H7 (cell line): ENCODE results near the gene IL21. TPM values are rescaled to one million over a fixed set of nuclear protein-coding genes. Genes with fewer than 3 reads are reported as not detected.
A peak's percentile ranks its signal among the peaks of the same experiment; 100 is the strongest.
"Not testable (repeated sequence)": the region's sequence is repeated elsewhere in the genome, so short reads cannot be mapped to it uniquely, and the experiment has no call there.

Source experiments
- DNase-seq: peaks from one replicate; pipeline ENCODE4 v3.0.0; 2012
- H3K27me3 ChIP-seq: 2 replicates; pipeline ENCODE4 v1.6.0; 2011; ENCODE audit warnings: mild to moderate bottlenecking, low read length; ENCODE audit not compliant: control insufficient read depth, insufficient read depth
- H3K36me3 ChIP-seq: replicated peaks from 2 replicates; pipeline ENCODE4 v1.5.1; 2011; ENCODE audit warnings: low read length; ENCODE audit not compliant: control insufficient read depth, insufficient read depth
- H3K4me3 ChIP-seq: 2 replicates; pipeline ENCODE4 v1.5.1; 2011; ENCODE audit warnings: low read depth, mild to moderate bottlenecking, control low read depth, low read length, moderate library complexity; ENCODE audit not compliant: insufficient read depth
- total RNA-seq: library from RNA; depleted of rRNA; stranded (reverse); fragments of >200 nt; shearing (Covaris generic); gene quantifications from 2 replicates; pipeline ENCODE4 v1.2.3, GENCODE V29; 2014; rRNA removed

Gene IL21
- total RNA-seq, result not detected in 2 replicates

GRCh38 chr4:122621016-122621507, at the start of gene IL21:
IL21 (minus strand) TSS chr4:122621066; CDS start chr4:122621011, 55 bp downstream.
- no peak for DNase-seq
- Histone ChIP-seq H3K36me3 (no peaks in the 10 kb centered on the region), H3K27me3 (no peaks in the 10 kb centered on the region), H3K4me3 (no peak within 1 kb of the TSS)

DNA sequence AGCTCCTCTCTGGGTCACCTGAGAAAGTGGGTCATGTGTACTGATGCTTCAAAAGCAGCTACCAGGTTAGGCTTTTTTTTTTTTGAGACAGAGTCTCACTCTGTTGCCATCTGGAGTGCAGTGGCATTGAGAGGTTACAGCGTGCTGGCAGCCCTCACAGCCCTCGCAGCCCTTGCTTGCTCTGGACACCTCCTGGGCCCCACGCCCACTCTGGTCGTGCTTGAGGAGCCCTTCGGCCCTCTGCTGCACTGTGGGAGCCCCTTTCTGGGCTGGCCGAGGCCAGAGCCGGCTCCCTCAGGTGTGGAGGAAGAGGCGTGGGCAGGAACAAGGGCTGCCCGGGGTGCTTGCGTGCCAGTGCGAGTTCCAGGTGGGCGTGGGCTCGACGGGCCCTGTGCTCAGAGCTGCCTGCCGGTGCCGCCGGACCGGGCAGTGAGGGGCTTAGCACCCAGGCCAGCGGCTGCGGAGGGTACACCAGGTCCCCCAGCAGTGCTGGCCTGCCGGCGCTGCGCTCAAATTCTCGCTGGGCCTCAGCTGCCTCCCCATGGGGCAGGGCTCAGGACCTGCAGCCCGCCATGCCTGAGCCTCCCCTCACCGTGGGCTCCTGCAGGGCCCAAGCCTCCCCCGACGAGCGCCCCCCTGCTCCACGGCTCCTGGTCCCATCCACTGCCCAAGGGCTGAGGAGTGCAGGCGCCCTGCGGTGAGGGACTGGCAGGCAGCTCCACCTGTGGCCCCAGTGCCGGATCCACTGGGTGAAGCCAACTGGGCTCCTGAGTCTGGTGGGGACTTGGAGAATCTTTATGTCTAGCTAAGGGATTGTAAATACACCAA, 49.3 kb upstream of the IL21 start:
- no peaks in the 10 kb centered on the region for H3K36me3 ChIP-seq
- DNase-seq, result no peak
- H3K4me3 ChIP-seq, result no peak overlapping the region
- no peaks in the 10 kb centered on the region for H3K27me3 ChIP-seq

DNA sequence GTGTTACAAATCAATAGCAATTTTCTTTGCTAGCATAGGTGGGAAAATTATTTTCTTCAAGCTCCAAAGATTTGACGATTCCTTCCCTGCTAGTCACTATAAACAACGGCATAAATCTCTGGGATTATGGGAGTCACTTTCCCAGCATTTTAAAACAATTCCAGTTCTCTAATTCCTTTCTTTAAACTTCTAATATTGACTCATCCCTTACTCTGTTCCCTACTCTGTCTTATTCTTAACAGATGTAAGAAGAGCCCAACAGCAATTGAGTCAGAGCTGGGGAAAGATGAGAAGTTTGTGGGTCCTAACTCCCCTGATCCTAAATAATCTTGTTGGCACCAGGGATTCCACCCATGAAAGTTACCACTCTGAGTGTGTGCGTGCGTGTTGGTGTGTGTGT, 47.4 kb upstream of the IL21 start:
- Histone ChIP-seq H3K36me3 (no peaks in the 10 kb centered on the region), H3K27me3 (no peaks in the 10 kb centered on the region), H3K4me3 (no peak overlapping the region)
- DNase-seq, result no peak

GRCh38 chr4:122666527-122667245, 45.8 kb upstream of the IL21 start:
- no peaks in the 10 kb centered on the region for H3K36me3 ChIP-seq
- no peak overlapping the region for H3K4me3 ChIP-seq
- no peaks in the 10 kb centered on the region for H3K27me3 ChIP-seq
- DNase-seq, result no peak

DNA sequence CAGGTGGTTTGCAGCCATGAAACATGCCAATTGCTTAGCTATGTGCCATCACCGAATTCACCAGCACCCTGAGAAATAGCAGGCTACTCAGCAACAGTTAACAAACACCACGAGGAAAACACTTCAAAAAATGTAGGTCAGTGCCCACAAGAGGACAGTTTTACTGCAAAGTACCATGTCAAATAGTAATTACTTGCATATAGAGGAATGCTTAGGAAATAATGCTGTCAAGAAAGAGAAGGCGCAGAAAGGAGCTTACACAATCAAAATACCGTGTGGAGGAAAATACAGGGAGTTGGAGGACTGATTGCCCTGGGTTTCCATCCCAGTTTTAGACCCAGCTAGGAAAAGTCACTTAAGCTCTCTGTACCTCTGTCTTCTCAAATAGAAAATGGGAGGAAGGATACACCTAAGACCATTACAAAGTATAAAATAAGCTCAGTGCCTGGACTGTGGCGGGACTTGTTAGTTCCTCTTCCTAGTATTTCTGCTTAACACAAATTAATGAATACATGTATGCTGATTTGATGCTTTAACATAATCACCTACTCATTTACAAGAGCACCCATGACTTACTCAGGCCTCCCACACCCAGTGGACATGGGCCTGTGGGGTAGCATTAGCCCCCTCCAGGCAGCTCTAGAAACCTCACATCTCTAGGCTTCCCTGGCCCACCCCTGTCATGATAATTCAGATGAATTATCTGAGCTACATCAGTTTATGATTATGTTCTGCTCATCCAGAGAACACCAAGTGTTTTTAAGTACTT, 44.5 kb upstream of the IL21 start:
- no peak for DNase-seq
- no peaks in the 10 kb centered on the region for H3K27me3 ChIP-seq
- H3K36me3 ChIP-seq, result no peaks in the 10 kb centered on the region
- no peak overlapping the region for H3K4me3 ChIP-seq

GRCh38 chr4:122663814-122664610, 43.1 kb upstream of the IL21 start:
- no peak for DNase-seq
- Histone ChIP-seq H3K36me3 (no peaks in the 10 kb centered on the region), H3K4me3 (no peak overlapping the region), H3K27me3 (no peaks in the 10 kb centered on the region)

DNA sequence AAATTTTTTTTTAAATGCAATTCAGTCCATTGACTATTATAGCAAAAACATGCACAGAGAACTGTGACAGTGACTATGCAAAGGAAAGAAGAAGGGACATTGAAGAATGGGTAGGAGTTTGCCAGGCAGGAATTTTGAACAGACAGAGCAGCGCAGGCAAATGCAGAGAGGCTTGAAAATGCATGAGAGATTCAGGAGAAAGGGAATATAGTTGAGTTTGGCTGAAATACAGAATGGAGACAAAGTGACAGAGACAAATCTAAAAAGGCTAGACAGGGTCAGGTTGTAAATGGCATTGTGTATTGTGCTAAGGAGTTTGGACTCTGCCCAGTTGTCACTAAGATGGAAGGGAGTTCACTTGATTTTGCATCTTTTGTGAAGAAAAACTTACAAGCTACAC, 42.4 kb upstream of the IL21 start:
- H3K27me3 ChIP-seq, result no peaks in the 10 kb centered on the region
- H3K4me3 ChIP-seq, result no peak overlapping the region
- H3K36me3 ChIP-seq, result no peaks in the 10 kb centered on the region
- no peak for DNase-seq

DNA sequence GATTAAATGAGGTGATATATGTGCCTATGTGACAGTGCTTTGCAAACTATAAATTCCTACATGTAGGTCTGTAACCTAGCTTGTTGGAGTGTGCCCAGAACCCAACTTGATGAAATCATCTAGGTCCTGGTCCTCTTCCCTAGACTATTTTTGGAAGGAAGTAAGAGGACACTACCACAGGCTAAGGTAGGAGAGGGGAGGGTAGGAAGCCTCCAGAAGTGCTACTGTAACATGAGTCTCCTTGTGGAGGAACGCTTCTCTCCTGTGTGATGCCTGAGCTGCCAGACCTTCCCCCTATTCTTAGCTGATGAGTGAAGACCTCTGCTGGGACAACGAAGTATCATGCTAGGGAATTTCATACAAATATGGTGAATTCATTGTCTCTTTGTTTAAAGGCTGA, 41.8 kb upstream of the IL21 start:
- H3K36me3 ChIP-seq, result no peaks in the 10 kb centered on the region
- H3K27me3 ChIP-seq, result no peaks in the 10 kb centered on the region
- no peak overlapping the region for H3K4me3 ChIP-seq
- peak; percentile 22 for DNase-seq

GRCh38 chr4:122661176-122662160, 40.6 kb upstream of the IL21 start:
- no peak for DNase-seq
- H3K27me3 ChIP-seq, result no peaks in the 10 kb centered on the region
- H3K4me3 ChIP-seq, result no peak overlapping the region
- H3K36me3 ChIP-seq, result no peaks in the 10 kb centered on the region

DNA sequence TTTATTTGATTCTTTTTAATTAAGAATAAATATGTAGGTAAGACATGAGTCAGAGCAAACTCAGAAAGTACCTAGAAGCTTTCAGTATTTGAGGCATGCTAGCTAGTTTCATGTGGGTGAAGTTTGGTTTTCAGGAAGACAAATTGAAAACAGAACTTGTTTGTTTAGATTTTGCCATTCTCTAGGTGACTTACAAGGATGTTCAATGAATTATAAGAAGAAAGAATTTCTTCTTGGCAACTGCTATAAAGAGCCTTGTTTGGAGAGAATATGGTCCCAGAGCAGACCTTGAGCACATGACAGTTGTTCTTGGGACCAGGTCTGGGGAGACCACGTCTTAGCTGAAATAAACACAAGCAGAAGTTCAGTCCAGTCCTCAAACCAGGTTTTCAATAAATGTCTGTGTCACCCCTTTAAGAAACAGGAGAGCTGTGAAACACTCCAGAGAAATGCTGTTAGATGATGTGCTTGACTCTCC, 38.0 kb upstream of the IL21 start:
- H3K27me3 ChIP-seq, result no peaks in the 10 kb centered on the region
- H3K36me3 ChIP-seq, result no peaks in the 10 kb centered on the region
- no peak overlapping the region for H3K4me3 ChIP-seq
- DNase-seq, result no peak

DNA sequence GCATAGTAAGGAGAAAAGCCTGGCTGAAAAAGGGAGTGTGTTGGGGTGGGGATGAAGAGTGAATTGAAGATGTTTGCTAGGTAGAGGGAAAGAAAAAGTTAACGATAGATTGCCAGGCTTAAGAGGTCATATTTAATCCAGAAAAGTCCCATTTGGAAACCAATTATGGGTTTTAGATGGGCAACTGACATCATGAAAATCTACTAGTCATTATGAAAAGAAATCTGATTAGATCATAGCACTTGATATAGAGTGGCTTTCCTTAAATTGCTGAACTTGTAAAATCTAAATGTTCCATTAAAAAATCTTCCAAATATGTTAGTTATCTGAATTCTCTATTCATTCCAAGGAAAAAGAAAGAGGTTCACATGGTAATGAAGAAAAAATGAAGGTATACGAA, 37.5 kb upstream of the IL21 start:
- Histone ChIP-seq H3K4me3 (no peak overlapping the region), H3K27me3 (no peaks in the 10 kb centered on the region), H3K36me3 (no peaks in the 10 kb centered on the region)
- DNase-seq, result no peak

DNA sequence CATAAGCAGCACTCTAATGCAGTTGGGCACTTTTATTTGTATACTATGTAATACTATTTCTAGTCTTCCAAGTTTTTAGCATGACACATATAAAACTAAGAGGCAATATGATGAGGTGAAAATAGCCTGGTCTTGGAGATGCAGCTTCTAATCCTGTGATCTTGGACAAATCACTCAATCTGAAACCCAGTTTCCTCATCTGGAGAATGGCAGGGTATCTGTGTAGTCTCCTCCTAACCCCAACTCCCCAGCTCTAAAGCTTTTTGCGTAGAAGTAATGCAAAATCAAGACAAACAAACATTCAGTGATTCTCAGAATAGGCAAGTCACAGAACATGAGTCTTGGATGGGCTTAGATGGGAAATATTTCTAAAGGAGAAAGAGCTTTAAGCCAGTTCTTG, 36.7 kb upstream of the IL21 start:
- Histone ChIP-seq H3K36me3 (no peaks in the 10 kb centered on the region), H3K4me3 (no peak overlapping the region), H3K27me3 (no peaks in the 10 kb centered on the region)
- DNase-seq, result no peak

DNA sequence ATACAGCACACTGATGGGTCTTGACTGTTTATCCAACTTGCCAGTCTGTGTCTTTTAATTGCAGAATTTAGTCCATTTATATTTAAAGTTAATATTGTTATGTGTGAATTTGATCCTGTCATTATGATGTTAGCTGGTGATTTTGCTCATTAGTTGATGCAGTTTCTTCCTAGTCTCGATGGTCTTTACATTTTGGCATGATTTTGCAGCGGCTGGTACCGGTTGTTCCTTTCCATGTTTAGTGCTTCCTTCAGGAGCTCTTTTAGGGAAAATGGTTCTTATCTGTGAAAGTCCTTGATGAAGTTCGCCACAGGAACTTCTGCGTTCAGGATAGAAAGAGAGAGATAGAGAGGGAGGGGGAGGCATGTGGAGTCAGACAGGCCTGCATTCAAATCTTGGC, 35.7 kb upstream of the IL21 start:
- not testable (repeated sequence) for H3K4me3 ChIP-seq, DNase-seq, H3K27me3 ChIP-seq, H3K36me3 ChIP-seq
